ENCODE results near the gene KY. TPM values are rescaled to one million over a fixed set of nuclear protein-coding genes. Genes with fewer than 3 reads are reported as not detected.

The KY gene
- total RNA-seq, 4 donors from 2014 or later = 0.19 to 1.2 TPM; not detected in 2

GRCh38 chr3:134614955-134615354 is 35.9 kb downstream of the KY start:
- no peak for DNase-seq
- WGBS, 2 donors = 72 to 86% methylated on average over 3 to 4 of the region's 4 CpGs

GRCh38 chr3:134613006-134613520 is 37.8 kb downstream of the KY start:
- H3K4me1 ChIP-seq = no peaks in the 10 kb centered on the region
- WGBS, 2 donors = 68 to 91% methylated on average over 6 of the region's 6 CpGs
- H3K36me3 ChIP-seq = no peaks in the 10 kb centered on the region
- intact Hi-C loops (cut with DNase I) = no loop called here
- no peak overlapping the region for H3K27ac ChIP-seq
- H3K4me3 ChIP-seq = no peak overlapping the region
- no peaks in the 10 kb centered on the region for H3K9me3 ChIP-seq
- TF ChIP-seq POLR2A (IDR thresholded peaks at IDR 0.05) (no peak), CTCF (IDR thresholded peaks at IDR 0.05) (no peak)
- H3K27me3 ChIP-seq = no peaks in the 10 kb centered on the region
- DNase-seq = no peak

More at GRCh38 chr3:134614955-134615354, 35.9 kb downstream of the KY start:
- Histone ChIP-seq H3K27ac (no peak overlapping the region), H3K36me3 (no peaks in the 10 kb centered on the region), H3K4me1 (no peaks in the 10 kb centered on the region), H3K9me3 (no peaks in the 10 kb centered on the region), H3K4me3 (no peak overlapping the region), H3K27me3 (no peaks in the 10 kb centered on the region)
- intact Hi-C loops (cut with DNase I) = no loop called here
- TF ChIP-seq CTCF (IDR thresholded peaks at IDR 0.05) (no peak), POLR2A (IDR thresholded peaks at IDR 0.05) (no peak)

- Histone ChIP-seq H3K27me3 (no peaks in the 10 kb centered on the region), H3K36me3 (no peaks in the 10 kb centered on the region), H3K4me3 (no peak overlapping the region), H3K9me3 (no peaks in the 10 kb centered on the region), H3K27ac (no peak overlapping the region), H3K4me1 (no peaks in the 10 kb centered on the region)
- TF ChIP-seq POLR2A (IDR thresholded peaks at IDR 0.05) (no peak), CTCF (IDR thresholded peaks at IDR 0.05) (no peak)
- intact Hi-C loops (cut with DNase I) = no loop called here
- 56% methylated on average over 1 of the region's 2 CpGs; no CpG with 5 or more reads in 1 of the 2 donors for WGBS, 2 donors
- DNase-seq = no peak
Observed at GRCh38 chr3:134611516-134611915, 39.3 kb downstream of the KY start.

GRCh38 chr3:134610432-134611385 is 40.1 kb downstream of the KY start:
- Histone ChIP-seq H3K9me3 (no peaks in the 10 kb centered on the region), H3K27me3 (peaks cover 0 to 5% (median 0%) of the 10 kb centered on the region in 4 donors), H3K27ac (no peak overlapping the region), H3K4me3 (no peak overlapping the region), H3K4me1 (no peaks in the 10 kb centered on the region), H3K36me3 (no peaks in the 10 kb centered on the region)
- 71 to 88% methylated on average over 5 to 9 of the region's 11 CpGs for WGBS, 2 donors
- intact Hi-C loops (cut with DNase I) = no loop called here
- no peak for TF ChIP-seq POLR2A (IDR thresholded peaks at IDR 0.05)
- no peak for TF ChIP-seq CTCF (IDR thresholded peaks at IDR 0.05)
- no peak for DNase-seq

GRCh38 chr3:134609821-134610431 is 40.9 kb downstream of the KY start:
- Histone ChIP-seq H3K4me1 (no peaks in the 10 kb centered on the region), H3K27me3 (peaks cover 0 to 12% (median 0%) of the 10 kb centered on the region in 4 donors), H3K27ac (no peak overlapping the region), H3K36me3 (no peaks in the 10 kb centered on the region), H3K4me3 (no peak overlapping the region), H3K9me3 (no peaks in the 10 kb centered on the region)
- no peak for TF ChIP-seq CTCF (IDR thresholded peaks at IDR 0.05)
- no peak for TF ChIP-seq POLR2A (IDR thresholded peaks at IDR 0.05)
- DNase-seq = no peak
- WGBS, 2 donors = 68 to 73% methylated on average over 4 to 6 of the region's 10 CpGs
- intact Hi-C loops (cut with DNase I) = loop anchor here (10.0 kb wide), 1 partner anchor 145 kb away; no protein-coding TSS in a partner anchor
